PC-9 (cell line): ENCODE data around the gene EBF4.

Source experiments
- EZH2 ChIP-seq: fragments of 200-600 bp; sonication (generic); IDR thresholded peaks from 2 replicates; pipeline ENCODE4 v1.8.0; 2017; ENCODE audit warnings: antibody characterized with exemption, low read depth
- TF ChIP-seq, protein P1 (sequence below): fragments of 200-600 bp; sonication (generic); conservative IDR thresholded peaks from 2 replicates; pipeline ENCODE4 v1.6.1; 2017; ENCODE audit warnings: mixed run types, antibody characterized with exemption, mild to moderate bottlenecking, moderate library complexity

DNA sequence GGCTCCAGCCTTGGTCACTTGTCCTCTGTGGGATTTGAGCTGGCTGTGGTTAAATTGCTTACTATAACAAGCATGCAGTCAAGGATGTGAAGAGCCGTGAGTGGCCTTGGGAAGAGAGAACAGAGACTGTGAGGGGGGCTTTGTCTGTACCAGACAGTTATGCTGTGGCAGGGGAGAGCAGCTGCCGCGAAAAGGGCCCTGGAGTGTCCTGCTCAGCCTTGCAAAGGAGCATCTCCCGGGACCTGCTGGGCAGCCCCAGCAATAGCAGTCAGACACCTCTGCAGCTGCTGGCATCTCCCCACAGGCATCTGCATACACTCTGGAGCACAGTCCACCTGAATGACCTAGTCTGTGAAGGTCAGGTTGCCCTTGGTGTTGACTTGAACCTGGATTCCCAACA is 6.3 kb downstream of the EBF4 start:
- TF ChIP-seq, protein P1, sequence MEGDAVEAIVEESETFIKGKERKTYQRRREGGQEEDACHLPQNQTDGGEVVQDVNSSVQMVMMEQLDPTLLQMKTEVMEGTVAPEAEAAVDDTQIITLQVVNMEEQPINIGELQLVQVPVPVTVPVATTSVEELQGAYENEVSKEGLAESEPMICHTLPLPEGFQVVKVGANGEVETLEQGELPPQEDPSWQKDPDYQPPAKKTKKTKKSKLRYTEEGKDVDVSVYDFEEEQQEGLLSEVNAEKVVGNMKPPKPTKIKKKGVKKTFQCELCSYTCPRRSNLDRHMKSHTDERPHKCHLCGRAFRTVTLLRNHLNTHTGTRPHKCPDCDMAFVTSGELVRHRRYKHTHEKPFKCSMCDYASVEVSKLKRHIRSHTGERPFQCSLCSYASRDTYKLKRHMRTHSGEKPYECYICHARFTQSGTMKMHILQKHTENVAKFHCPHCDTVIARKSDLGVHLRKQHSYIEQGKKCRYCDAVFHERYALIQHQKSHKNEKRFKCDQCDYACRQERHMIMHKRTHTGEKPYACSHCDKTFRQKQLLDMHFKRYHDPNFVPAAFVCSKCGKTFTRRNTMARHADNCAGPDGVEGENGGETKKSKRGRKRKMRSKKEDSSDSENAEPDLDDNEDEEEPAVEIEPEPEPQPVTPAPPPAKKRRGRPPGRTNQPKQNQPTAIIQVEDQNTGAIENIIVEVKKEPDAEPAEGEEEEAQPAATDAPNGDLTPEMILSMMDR: no peak
- no peak for TF ChIP-seq EZH2
